Epithelial cell of esophagus (primary cell): ENCODE results near the gene UGT1A5.
"Not testable (repeated sequence)": the region's sequence is repeated elsewhere in the genome, so short reads cannot be mapped to it uniquely, and the experiment has no call there.

Experiments used
- DNase-seq: peaks from one replicate; pipeline ENCODE4 v3.0.0; 2010; ENCODE audit warnings: low read depth
- H3K4me3 ChIP-seq: 2 replicates; pipeline ENCODE4 v1.5.1; 2011; ENCODE audit warnings: mild to moderate bottlenecking, low read length, control low read depth
- TF ChIP-seq, protein P1 (sequence below): IDR thresholded peaks from 2 replicates; pipeline ENCODE4 v1.5.1; 2011; ENCODE audit warnings: low read depth, mild to moderate bottlenecking, low read length, control low read depth, inconsistent platforms; ENCODE audit not compliant: insufficient read depth; ENCODE audit errors: missing control alignments

UGT1A5 gene

DNA sequence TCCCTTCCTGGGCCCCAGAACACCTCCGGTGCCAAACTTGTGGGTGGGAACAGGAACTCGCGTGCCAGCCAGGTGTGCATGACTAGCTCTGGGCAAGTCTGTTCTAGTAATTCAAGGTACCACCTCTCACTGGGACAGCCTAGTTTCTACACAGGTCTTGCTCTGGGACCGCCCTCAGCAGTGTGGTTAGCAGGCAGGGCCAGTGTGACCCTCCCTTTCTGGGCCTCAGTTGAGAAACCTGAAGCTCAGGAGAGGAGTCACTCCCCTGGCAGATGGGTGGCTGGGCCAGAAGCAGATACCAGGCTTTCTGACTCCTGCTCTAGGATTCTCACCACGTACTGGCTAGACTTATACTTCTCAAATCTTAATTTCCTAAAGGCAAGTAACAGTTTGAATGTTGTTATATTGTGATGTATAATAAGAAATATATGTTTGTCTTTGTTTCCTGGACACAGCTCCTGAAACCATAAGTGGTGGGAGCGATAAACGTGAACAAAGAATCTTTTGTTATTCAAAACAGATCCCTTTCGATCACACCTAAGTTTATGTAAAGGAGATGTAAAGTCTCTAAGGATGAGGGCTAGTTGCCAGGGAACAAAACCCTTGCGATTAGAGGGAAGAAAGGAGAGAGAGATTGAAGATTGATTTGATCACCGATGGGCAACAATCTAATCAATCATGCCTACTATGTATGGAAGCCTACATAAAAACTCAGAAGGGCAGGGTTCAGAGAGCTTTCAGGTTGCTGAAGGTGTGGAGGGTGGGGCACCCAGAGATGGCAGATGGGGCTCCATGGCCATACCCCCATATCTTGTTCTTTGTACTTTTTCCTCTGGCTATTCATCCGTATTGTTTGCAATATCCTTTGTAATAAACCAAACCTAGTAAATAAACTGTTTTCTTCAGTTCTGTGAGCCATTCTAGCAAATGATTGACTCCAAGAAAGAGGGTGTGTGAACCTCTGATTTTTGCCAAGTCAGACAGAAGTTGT is 21.0 kb upstream of the UGT1A5 start:
- peak overlapping the region; percentile 71 for H3K4me3 ChIP-seq
- peak; percentile 100 for DNase-seq
- TF ChIP-seq, protein P1, sequence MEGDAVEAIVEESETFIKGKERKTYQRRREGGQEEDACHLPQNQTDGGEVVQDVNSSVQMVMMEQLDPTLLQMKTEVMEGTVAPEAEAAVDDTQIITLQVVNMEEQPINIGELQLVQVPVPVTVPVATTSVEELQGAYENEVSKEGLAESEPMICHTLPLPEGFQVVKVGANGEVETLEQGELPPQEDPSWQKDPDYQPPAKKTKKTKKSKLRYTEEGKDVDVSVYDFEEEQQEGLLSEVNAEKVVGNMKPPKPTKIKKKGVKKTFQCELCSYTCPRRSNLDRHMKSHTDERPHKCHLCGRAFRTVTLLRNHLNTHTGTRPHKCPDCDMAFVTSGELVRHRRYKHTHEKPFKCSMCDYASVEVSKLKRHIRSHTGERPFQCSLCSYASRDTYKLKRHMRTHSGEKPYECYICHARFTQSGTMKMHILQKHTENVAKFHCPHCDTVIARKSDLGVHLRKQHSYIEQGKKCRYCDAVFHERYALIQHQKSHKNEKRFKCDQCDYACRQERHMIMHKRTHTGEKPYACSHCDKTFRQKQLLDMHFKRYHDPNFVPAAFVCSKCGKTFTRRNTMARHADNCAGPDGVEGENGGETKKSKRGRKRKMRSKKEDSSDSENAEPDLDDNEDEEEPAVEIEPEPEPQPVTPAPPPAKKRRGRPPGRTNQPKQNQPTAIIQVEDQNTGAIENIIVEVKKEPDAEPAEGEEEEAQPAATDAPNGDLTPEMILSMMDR, result no peak

DNA sequence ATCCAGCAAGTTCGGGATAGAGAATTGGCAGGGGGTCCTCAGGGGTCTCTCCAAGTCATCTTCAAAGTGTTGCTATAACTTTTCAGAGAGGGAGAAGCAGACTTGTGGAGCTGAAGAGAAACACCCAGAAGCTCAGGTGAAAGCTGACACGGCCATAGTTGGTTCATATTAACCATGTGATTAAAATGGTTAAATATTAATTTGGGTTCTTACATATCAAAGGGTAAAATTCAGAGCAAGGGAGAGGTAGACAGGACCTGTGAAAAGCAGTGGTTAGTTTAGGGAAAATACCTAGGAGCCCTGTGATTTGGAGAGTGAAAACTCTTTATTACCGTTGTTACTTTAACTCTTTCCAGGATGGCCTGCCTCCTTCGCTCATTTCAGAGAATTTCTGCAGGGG is 20.1 kb upstream of the UGT1A5 start, which contains the start of gene UGT1A6:
TSS of gene UGT1A6 (plus strand) at position 243 of the 400 bp plus-strand sequence. CDS start at position 358, 115 bp downstream.
- TF ChIP-seq, protein P1, result no peak
- H3K4me3 ChIP-seq, result peak within 1 kb of the TSS; percentile 71
- DNase-seq, result no peak

DNA sequence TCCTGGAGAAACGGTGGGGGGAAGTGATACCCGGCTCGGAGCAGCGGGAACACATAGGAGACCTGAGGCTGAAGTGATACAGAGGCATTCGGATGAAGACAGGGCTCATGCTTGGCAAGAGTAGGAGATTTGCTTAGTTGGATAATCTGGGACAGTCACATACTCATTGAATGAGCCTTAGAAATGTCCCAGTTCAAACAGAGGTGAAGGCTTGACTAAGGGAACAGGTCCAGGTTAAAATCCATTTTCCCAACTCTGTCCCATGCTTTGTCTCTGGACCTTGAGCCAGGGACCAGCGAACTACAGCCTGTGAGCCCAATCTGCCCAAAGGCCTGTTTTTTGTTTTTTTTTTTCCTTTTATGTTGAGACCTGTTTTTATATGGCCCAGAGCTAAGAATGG is 18.7 kb upstream of the UGT1A5 start:
- DNase-seq, result no peak
- H3K4me3 ChIP-seq, result no peak overlapping the region
- TF ChIP-seq, protein P1, result no peak

DNA sequence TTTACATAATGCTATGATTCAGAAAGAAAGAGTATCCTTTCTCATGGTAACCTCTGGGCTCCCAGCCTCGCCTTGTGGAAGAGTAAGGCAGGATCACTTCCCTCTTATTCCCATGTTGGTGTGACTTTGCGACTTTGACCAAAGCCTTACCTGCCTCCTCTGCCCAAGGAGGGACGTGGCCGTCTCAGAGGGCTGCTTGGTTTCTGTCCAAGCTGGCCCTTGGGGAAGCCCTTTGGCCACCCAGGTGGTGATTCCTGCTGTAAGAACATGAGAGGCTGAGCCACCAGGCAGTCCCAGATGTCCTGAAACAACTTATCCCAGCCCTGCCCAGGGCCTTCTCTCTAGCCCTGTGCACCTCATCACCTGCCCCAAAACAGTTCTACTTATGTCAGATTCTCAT is 14.0 kb upstream of the UGT1A5 start:
- no peak overlapping the region for H3K4me3 ChIP-seq
- DNase-seq, result no peak
- TF ChIP-seq, protein P1, result no peak

DNA sequence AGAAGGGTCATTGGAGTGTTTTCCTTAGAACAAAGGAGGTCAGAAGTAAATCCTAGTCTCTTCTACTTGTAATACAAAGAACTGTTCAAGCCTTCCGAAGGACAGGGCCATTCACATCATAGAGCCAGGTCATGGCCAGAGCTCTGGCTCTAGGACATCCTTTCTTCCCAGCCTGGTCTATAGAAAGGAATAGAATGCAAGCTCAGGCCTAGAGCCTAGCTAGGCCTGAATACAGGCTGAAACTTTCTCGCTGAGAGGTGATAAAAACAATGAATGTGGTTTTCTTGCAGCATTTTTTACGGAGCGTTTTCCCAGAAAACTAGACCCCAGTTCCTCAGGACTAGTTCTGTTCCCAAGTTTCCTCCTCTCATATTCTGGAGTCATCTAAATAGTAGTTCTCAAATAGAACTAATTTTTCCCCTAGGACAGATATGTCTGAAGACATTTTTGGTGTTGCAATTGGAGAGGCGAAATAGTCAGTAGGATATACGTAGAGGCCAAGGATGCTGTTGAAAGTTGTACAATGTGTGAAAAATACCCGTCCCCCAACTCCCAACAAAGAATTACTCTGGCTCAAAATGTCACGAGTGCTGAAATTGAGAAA is 13.2 kb upstream of the UGT1A5 start:
- DNase-seq, result no peak
- no peak overlapping the region for H3K4me3 ChIP-seq
- TF ChIP-seq, protein P1, result no peak

DNA sequence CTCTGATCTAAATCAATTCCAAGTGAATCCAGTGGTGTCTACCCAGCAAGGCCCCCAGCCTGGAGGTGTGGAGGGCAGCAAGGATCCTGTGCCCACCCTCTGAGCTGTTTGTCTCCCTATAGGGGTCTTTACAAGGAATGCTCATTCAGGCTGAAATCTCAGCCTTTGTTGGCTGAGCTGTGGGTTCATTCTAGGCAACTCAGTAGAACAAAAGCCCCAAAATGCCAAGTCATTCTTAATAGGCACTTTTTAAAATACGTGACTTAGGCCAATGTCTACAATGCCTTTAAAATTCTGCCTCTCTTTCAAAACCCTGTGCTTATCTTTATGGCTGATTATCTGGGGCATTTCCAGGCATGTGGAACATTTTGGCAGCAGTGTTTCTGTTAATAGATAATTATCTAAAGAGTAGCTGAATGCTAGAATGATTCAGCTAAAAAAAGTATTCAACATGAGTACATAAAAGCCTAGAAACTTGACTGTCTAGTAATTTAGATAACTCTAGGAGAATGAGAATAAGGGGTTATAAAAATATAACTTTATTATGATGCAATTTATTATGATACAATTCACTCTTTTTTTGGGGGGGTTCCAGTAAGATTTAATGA is 12.6 kb upstream of the UGT1A5 start:
- DNase-seq, result no peak
- no peak overlapping the region for H3K4me3 ChIP-seq
- TF ChIP-seq, protein P1, result no peak

DNA sequence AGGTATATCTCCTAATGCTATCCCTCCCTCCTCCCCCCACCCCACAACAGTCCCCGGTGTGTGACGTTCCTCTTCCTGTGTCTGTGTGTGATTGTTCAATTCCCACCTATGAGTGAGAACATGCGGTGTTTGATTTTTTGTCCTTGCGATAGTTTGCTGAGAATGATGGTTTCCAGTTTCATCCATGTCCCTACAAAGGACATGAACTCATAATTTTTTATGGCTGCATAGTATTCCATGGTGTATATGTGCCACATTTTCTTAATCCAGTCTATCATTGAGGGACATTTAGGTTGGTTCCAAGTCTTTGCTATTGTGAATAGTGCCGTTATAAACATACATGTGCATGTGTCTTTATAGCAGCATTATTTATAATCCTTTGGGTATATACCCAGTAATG is 11.9 kb upstream of the UGT1A5 start:
- DNase-seq, H3K4me3 ChIP-seq: not testable (repeated sequence)
